ENCODE data around the gene PGAM4.
"Not testable (repeated sequence)": the region's sequence is repeated elsewhere in the genome, so short reads cannot be mapped to it uniquely, and the experiment has no call there.

PGAM4 gene

DNA sequence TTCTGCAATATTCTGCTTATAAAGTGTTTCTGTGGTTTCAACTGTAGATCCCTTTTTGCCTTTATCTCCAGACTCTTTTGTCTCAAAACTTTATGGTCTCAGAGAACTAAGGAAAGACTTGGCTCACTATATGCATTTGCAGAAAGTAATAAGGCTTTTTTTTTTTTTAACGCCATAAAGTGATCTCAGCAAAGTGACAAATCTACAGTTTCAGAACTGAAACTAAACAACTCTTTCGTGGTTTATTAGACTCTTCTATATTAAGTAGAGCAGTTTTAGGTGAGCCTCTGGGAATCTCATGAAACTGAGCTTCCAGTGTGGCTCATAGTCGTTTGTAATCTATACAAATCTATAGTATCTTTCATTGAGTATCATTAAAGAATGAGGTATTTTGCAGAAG lies 43.7 kb downstream of the PGAM4 start:
- no peak for DNase-seq (ENCODE audit: low spot score)

DNA sequence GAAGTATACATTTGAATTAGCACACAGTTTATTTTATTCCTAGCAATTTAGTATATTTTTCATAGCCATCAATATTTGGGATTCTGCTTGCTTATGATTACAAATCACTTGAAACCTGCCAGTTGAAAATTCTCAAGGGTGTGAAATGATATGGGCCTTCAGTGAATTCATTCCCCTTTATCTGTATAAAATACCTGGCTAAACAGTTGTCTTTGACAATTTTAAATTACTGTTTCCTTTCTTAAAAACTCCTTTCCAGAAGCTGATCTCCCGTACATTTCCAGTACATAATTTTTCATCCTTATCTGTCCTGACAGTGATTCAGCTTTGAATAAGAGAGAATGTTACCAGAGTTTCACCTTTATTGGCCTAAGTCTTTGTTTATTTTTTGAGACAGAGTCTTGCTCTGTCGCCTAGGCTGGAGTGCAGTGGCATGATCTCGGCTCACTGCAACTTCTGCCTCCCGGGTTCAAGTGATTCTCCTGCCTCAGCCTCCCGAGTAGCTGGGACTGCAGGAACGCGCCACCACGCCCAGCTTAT lies 45.0 kb downstream of the PGAM4 start:
- no peak for DNase-seq (ENCODE audit: low spot score)

DNA sequence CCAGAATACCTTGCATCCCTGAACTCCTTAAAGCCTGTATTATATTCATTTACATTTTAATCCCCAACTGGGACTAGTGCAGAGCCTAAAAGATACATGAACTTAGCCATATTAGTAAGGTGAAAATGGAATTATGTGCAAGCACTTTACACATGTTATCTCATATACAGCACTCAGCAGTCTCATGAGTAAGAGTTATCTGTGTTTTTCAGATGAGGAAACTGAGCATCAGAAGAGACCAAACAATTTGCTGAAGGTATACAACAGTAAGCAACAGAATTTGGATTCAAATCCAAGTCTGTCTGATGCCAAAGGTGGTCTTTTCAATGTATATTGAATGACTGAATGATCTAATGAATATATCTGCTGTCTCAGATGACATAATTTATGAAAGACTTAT lies 46.7 kb downstream of the PGAM4 start:
- no peak for DNase-seq (ENCODE audit: low spot score)

DNA sequence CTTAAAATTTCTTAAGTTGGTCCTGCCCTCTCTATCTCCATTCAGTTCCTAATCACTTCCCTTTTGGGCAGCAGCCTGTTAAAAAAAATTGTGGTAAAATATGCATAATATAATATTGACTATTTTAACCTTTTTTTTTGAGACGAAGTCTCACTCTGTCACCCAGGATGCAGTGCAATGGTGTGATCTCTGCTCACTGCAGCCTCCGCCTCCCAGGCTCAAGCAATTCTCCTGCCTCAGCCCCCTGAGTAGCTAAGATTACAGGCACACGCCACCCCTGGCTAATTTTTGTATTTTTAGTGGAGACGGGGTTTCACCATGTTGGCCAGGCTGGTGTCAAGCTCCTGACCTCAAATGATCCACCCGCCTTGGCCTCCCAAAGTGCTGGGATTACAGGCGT lies 50.1 kb downstream of the PGAM4 start:
- not testable (repeated sequence) for DNase-seq (ENCODE audit: low spot score)

DNA sequence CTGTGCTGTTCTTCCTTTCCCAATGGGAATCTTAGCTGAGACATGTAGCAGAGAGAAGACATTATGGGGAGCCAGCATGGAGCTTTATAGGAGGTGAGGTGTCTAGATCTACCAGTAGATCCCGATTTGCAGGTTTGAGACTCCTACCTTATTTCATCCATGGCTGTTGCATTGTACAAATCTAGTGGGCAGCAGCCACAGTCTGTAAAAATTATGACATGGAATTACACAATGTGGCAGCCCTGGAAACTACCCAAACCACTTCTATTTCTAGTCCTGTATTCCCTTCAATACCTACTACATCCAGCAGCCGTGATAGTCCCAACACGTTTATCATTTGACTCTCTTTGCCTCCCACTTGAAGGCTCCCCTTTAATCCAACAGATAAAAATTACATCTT lies 50.9 kb downstream of the PGAM4 start:
- DNase-seq (ENCODE audit: low spot score): no peak
